ENCODE results near the gene LARP4B.

The LARP4B gene

GRCh38 chr10:811379-812175 is 119.9 kb downstream of the LARP4B start:
- no peak for DNase-seq (ENCODE audit: extremely low read depth in 1 of 2, low read depth in 1 of 2)

DNA sequence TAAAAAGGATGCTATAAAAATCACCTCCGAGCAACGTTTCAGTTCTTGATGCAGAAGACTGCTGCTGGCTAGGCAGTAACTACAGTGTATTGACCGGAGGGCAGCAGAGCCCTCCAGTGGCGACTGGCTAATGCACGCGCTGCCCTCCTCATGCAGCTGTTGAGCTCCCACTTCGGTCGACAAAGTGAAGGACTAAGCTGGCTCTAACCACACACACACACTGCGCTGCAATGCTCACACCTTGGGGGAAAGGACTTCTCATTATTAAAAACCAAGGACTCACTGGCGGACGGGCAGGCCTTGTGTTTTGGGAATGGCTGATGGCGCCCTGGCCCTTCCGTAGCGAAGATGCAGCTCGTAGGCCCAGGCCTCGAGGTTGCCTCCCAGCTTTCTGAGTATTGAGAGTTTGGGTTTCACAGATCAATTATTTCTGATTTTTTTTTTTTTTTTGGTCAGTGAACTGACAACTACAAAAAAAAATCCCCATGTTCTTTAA is 121.1 kb downstream of the LARP4B start:
- no peak for DNase-seq (ENCODE audit: extremely low read depth in 1 of 2, low read depth in 1 of 2)

DNA sequence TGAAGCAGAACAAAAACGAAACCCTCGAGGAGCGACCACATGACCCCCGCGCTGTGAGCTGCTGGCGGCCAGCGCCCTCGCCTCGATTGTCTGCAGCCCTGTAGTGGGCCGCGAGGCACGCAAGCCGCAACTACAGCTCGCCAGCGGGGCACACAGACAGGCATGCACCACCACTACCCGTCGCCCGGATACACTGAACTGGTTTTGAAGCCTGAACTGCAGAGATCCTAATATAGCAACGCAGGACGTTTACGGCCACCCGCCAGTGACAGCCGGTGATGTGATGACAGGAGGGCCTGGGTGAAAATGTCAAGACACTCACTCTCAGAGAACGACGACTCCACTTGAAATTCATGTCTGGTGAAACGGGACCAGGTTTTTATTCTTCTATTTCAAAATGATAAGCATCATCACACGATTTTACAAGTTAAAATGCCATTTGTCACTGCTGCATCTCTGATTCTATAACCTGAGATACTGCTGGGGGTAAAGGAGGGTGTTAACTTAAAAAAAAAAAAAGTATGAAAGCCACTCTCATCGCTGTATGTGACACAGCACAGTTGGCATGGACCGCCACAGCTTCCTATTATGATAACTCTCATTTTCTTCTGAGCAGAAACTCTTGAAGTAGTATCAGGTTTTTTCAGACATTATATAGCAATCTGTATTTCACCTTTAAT is 121.7 kb downstream of the LARP4B start:
- no peak for DNase-seq (ENCODE audit: extremely low read depth in 1 of 2, low read depth in 1 of 2)

GRCh38 chr10:807958-808353 is 123.5 kb downstream of the LARP4B start:
- no peak for DNase-seq (ENCODE audit: extremely low read depth in 1 of 2, low read depth in 1 of 2)

- DNase-seq (ENCODE audit: extremely low read depth in 1 of 2, low read depth in 1 of 2): no peak
Measured at GRCh38 chr10:807163-807957, 124.1 kb downstream of the LARP4B start.

- no peak for DNase-seq (ENCODE audit: extremely low read depth in 1 of 2, low read depth in 1 of 2)
Measured at GRCh38 chr10:806451-807162, 124.9 kb downstream of the LARP4B start.

DNA sequence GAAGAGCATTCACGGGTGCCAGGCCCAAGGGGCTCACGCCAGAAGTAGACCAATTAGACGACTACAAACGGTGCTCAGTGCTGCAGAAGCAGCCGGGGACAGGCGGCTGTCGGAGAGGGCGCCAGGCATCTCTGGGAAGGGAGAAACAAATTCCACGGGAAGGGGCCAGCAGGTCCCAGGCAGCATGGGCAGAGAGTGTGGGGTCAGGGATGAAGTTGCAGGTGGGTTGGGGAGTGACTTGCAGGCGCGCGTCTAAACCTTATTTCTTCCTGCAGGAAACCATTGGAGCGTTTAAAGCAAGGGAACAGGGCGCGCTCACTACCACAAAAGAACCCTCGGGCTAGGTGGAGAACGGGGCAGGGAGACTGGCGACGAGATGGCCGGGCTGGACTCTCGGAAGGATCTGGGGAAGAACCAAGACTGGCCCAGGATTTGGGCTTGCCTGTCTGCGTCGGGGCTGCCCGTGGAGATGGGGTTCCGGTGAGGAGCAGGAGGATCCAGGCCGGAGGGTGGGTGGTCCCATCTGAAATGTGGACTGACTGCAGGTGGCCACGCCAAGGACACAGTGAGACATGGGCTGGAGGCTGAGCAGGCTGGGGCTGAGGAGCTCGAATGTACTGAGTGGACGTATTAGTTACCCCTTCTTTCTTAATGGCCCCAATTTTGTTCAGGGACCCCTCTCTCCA is 125.7 kb downstream of the LARP4B start:
- no peak for DNase-seq (ENCODE audit: extremely low read depth in 1 of 2, low read depth in 1 of 2)

DNA sequence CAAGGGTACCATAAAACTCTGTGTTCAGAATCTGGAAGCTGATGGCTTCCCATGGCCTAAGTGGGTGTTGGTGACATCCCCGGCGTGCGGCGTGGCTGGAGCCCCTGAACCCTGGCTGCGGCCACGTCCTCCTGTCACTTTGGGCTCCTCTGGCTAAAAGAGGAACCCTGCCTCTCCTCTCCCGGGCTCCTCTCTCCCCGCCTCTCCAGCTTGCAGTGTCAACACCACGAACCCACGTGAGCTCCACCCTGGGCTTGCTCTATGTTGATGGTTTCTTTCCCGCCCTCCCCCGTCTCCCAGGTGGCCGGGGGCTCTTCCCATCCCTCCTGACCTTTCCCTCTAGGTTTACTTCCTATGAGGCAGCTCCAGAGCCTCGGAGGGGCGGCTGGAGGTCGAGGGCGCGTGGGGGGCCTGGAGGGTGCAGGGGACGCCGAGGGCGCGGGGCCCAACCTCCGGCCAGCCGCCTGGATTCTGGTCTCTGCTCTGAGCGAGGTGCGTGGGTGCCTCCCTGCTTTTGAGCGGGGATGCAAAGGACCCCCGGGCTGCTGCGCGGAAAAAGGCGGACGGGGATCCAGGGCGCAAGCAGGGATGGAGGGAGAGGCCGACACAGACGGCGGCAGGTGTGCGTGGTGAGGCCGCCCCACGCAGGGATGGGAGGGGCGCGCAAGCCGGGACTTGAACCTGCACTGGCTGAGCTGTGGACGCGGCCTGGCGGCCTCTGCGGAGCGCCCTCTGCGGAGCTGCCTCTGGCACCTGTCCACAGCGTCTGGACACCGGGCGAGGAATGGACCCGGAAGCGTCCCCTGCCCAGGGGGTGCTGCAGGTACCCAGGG is 126.5 kb downstream of the LARP4B start:
- no peak for DNase-seq (ENCODE audit: extremely low read depth in 1 of 2, low read depth in 1 of 2)

- DNase-seq (ENCODE audit: extremely low read depth in 1 of 2, low read depth in 1 of 2): no peak
Measured at GRCh38 chr10:804191-804781, 127.2 kb downstream of the LARP4B start.

GRCh38 chr10:803041-803741 is 128.3 kb downstream of the LARP4B start:
- no peak for DNase-seq (ENCODE audit: extremely low read depth in 1 of 2, low read depth in 1 of 2)

- no peak for DNase-seq (ENCODE audit: extremely low read depth in 1 of 2, low read depth in 1 of 2)
Measured at GRCh38 chr10:802506-802905, 129.0 kb downstream of the LARP4B start.

DNA sequence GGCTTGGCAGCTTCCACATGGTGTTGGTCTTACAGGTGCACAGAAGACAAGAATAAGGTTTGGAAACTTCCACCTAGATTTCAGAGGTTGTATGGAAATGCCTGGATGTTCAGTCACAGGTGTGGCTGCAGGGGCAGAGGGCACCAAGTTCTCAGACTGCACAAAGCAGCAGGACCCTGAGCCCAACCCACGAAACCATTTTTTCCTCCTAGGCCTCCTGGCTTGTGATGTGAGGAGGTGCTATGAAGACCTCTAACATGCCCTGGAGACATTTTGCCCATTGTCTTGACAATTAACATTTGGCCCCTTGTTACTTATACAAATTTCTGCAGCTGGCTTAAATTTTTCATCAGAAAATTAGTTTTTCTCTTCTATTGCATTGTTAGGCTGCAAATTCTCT is 134.3 kb downstream of the LARP4B start:
- DNase-seq (ENCODE audit: extremely low read depth in 1 of 2, low read depth in 1 of 2): no peak

DNA sequence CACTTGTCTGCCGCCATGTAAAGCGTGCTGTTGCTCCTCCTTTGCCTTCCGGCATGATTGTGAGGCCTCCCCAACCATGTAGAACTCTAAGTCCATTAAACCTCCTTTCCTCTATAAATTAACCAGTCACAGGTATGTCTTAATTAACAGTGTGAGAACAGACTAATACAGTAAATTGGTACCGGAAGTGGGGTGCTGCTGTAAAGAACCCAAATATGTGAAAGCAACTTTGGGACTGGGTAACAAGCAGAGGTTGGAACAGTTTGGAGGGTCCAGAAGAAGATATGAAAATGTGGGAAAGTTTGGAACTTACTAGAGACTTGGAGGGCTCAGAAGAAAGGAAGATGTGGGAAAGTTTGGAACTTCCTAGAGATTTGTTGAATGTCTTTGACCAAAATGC is 135.3 kb downstream of the LARP4B start:
- DNase-seq (ENCODE audit: extremely low read depth in 1 of 2, low read depth in 1 of 2): no peak

DNA sequence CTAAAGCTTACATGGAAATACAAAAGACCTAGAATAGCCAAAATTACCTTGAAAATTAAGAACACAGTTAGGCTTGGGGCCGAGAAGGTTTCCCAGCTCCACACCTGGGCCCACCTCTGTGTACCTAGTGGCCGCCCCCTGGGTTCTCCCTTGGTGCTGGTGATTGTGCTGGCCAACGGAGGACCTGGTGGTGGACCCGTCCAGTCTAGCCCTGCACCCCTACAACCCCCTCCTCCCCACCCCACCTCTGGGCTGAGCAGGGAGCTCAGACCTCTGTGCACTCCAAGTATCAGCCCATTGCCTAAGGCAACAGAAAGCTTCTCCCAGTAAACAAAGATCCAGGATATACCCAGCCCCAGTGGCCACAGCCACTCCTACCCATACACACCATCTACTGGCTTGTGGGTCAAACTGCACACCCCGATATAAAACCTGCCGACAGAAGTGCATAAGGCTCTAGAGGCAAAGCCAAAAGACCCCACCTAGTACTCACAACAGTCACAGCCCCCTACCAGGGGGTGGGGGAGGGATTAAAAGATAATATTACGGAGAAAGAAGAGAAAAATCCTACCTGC is 137.0 kb downstream of the LARP4B start:
- no peak for DNase-seq (ENCODE audit: extremely low read depth in 1 of 2, low read depth in 1 of 2)

DNA sequence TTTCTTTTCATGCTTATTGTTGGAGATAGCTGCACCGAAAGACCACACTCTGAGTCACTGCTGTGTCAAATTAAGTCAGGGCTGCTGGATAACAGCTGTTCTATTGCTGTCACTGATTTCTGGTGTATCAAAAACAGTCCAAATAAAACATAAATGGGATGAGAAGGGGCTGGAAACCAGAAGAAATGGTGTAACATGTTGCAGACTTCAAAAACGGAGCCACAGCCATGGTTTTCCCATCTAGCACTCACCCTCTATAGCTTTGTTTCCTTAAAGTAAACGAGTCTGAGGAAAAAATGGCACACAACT is 138.8 kb downstream of the LARP4B start:
- DNase-seq (ENCODE audit: extremely low read depth in 1 of 2, low read depth in 1 of 2): no peak

GRCh38 chr10:792083-792791 is 139.3 kb downstream of the LARP4B start:
- DNase-seq (ENCODE audit: extremely low read depth in 1 of 2, low read depth in 1 of 2): no peak

DNA sequence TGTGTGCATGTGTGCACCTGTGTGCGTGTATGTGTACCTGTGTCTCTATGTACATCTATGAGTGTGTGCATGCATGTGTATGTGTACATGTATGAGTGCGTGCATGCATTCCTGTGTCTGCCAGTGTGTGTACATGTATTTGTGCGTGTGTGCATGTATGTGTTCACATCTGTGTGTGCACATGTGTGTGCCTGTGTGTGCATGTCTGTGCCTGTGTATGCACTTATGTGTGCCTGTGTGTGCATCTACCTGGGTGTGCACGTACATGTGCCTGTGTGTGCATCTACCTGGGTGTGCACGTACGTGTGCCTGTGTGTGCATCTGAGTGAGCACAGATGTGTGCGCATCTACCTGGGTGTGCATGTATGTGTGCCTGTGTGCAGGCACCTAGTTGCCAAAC is 139.9 kb downstream of the LARP4B start:
- DNase-seq (ENCODE audit: extremely low read depth in 1 of 2, low read depth in 1 of 2): no peak

Data from stimulated activated CD8-positive, alpha-beta memory T cell treated with anti-CD3 and anti-CD28 coated beads, Interleukin-7, amount 100 ng/mL, for 48 hours (primary cell).